GM18511 (cell line): ENCODE data around the gene NUP50.

ENCODE experiments used
- ATAC-seq: cut with Tn5 transposase; IDR thresholded peaks from one replicate; pipeline ENCODE4 v1.9.1; 2021; ENCODE audit warnings: mild to moderate bottlenecking, moderate library complexity; ENCODE audit not compliant: unreplicated experiment

The NUP50 gene, protein sequence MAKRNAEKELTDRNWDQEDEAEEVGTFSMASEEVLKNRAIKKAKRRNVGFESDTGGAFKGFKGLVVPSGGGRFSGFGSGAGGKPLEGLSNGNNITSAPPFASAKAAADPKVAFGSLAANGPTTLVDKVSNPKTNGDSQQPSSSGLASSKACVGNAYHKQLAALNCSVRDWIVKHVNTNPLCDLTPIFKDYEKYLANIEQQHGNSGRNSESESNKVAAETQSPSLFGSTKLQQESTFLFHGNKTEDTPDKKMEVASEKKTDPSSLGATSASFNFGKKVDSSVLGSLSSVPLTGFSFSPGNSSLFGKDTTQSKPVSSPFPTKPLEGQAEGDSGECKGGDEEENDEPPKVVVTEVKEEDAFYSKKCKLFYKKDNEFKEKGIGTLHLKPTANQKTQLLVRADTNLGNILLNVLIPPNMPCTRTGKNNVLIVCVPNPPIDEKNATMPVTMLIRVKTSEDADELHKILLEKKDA

DNA sequence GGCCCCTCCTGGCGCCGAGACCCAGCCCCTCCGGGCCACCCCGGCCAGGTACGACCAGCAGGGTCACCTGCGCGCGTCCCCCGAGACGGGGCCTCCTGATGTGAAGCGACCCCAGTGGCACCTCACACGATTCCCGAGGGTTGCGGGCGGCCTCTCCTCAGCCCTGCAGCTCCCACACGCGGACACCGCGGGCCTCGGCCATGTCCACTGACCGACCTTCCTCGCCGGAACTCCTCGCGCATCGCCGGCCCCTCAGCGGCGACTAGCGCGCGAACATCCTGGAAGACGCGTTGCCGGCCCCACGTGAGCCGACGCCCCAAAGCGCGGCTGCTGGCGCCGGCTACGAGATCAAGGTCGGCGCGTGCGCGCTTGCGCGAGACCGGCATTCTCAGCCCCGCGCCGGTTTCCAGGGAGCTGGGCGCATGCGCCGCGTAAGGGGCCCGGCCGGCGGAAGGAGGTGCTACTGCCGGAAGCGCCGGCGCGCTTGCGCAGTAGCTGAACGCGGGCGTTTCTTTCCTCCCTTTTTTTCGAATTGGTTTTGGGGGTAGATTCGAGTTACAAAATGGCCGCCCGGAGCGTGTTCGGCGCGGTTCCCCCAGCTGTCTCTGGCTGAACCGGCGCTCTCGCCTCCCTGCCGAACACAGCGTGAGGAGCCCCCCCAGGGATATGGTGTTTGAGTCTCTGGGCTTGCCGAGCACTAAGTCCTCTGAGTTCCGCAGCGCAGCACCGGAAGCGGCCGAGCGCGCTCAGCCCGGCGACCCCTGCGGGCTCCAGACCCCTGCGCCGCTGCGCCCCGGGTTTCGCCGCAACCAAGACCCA lies at the start of gene NUP50:
TSS of gene NUP50 (plus strand) at position 475 of the 819 bp plus-strand sequence. CDS start 4,253 bp downstream, outside the sequence.
- ATAC-seq: peak; percentile 82

DNA sequence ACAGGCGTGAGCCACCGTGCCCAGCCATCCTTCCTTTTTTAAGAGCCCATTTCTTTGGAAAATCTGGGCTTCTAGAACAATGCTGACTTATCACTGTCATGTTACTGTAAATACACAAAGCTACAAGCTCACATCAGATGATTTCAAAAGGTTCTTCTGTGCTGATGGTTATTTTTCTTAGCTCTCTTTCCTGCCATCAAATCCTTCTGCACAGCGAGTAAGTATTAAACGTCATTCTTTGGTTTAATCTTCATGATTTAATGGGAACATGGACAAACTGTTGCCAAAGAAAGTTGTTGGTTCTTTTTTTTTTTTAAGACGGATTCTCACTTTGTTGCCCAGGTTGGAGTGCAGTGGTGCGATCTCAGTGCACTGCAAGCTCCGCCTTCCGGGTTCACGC lies 43.3 kb upstream of the NUP50 start:
- ATAC-seq: no peak

DNA sequence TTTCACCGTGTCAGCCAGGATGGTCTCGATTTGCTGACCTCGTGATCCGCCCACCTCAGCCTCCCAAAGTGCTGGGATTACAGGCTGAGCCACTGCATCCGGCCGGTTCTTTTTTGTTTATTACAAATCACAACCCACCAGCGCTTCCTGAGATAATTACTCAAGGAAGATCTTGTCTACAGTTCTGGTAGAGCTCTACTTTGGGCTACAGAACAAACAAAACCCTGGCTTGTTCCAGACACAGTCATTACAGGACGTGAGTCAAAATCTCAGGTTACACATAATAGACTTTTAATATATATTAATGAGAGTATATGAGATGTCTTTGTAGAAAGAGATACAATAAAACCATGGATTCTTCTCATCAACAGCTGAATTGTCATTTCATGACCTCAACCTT lies 42.8 kb upstream of the NUP50 start:
- ATAC-seq: no peak

DNA sequence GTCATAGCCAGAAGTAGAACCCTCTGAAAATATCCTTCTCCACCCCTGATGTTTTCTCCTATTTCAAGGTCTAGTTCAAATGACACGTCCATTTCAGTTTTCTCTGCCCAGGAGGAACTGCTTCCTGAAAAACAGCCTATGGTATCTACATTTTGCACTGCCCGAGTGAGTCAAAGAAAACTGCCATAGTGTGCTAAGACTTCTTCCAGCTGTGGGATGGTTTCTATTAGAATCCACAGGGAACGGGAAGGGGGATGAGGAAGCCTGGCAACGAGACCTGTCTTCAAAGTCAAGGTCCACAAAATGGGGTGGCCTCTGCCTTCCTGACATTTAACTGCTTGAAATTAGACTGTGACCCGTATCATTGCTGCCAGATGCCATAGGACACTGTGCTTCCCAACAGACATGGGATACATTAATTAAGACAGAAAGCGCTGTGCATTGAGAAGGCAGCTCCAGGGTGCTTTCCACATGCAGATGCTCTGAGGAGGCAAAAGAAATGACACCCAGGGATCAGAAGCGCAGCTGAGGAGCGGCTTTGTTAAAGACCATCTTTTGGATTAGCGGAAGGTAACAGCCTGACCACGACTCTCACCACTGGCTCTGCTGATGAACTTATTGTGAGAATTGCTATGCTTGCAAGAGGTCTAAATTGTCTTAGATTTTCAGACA lies 39.4 kb upstream of the NUP50 start:
- ATAC-seq: no peak

DNA sequence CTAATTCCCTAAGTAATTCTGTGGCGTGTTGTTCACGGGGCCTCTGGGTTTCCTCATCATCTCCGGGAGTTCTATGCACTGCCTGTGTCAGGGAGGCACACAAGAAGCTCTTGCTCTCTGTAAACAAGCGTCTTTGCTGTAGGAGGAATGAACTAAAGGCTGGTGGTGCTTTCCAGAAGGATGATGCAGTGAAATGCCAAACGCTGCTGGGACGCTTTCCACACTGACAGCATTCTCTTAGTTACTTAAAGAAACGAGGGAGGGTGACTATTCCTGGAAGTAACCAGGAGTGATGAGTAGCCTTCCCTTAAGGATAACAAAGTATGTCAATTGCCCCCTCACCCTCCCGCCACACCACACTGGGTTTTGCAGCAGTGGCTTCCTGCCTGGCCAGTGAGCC lies 38.5 kb upstream of the NUP50 start:
- no peak for ATAC-seq

DNA sequence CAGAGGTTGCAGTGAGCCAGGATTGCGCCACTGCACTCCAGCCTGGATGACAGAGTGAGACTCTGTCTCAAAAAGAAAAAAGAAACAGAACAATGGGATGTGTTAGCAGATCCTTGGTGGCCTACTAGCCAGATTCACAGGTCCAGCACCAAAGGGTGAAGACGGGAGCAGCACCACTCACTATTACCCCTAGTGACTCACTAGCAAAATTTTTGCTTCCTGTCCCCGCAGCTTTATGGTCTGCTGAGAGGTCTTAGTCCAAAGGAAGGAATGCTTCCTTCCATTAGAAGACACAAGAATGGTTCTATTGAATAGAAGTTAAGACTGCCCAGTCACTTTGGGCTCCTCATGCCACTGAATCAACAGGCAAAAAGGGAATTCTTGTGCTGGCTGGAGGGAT lies 35.9 kb upstream of the NUP50 start:
- no peak for ATAC-seq

DNA sequence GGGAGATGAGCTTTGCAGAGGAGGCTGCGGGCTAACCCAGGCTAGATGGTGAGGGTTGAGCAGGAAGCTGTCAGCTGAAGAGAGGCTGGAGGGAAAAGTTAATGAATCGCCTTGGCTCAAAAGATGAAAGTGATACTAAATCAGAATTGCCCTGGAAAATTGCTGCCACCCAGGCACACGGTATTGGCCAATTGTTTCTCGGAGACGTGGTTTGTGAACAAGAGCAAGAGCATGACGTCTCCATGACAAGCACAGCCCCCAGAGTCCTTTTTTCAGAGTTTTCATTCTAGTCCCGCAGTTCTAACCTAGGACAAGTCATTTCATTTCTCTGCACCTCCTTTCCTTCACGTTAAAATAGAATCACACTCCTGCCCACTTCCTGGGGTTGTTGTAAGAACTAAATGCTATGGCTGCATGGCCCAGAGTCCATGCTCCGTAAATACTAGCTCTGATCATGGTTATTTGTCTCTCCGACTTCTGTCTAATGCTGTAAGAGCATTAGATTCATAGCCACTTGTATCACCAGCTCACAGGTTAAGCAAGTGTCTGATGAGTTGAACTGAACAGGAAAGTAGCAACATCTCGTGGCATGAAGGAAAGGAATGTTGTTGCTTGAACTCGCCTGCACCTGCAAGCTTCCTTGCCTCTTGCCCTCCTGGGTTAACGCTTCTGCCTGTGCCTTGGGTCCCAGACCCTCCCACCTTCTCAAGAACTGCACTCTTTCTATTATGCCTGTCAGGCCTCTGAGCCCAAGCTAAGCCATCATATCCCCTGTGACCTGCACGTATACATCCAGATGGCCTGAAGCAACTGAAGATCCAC lies 33.8 kb upstream of the NUP50 start:
- ATAC-seq: no peak

DNA sequence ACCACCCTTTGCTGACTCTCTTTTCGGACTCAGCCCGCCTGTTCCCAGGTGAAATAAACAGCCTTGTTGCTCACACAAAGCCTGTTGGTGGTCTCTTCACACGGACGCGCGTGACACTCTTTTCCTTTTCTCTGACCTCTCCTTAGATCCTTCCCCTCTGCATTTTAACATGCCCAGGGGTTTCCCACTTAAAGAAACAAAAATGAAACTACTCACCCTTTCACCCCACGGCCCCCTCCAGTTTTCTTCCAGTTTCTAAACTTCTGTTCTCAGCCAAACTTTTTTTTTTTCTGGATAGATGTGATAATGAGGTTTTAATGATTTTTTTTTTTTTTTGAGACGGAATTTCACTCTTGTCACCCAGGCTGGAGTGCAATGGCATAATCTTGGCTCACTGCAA lies 32.8 kb upstream of the NUP50 start:
- no peak for ATAC-seq

DNA sequence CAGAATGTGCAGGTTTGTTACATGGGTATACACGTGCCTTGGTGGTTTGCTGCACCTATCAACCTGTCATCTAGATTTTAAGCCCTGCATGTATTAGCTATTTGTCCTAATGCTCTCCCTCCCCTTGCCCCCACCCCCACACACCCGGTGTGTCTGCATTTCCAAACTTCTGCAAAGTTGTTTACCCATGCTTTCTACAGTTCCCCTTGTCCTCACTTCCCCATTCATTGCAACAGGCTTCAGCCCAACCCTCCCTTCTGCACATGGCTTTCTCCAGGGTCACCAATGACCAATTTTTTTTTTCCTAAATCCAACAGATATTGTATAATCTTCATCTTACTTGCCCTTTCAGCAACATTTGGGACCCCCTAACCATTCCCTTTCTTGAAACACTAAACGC lies 32.0 kb upstream of the NUP50 start:
- no peak for ATAC-seq

DNA sequence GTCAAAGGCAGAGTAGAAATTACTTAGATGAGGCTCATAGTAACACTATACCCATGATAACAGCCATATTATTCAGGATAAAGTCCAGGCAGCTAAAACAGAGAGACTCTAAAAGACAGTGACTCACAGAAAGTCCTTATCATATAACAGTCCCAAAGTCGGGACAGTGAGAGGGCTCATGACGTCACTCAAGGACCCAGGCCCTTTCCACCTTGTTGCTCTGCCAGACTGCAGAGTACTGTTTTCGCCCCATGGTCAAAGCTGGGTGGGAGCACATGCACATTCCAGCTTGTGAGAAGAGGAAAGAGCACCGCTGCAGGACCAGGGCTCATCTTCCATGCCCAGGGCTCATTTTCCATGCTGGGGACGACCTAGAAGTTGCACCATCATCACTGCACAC lies 29.4 kb upstream of the NUP50 start:
- ATAC-seq: no peak

DNA sequence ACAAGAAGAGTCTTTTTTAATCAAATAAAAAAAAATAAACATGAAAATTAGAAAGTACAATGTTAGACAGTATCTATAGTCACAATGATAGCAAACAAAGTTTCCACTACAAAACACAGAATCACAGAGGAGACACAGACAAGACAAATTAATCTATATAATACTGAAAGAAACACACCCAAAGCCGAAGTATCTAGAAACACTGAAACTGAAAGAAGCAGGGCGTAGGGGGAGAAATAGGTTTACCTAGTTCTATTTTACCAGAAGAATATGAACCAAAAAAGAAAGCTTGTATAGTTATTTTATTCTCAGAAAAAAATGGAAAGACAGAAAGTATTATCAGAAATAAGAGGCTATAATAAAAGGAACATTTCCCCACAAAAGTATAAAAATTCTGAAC lies 27.1 kb upstream of the NUP50 start:
- no peak for ATAC-seq

DNA sequence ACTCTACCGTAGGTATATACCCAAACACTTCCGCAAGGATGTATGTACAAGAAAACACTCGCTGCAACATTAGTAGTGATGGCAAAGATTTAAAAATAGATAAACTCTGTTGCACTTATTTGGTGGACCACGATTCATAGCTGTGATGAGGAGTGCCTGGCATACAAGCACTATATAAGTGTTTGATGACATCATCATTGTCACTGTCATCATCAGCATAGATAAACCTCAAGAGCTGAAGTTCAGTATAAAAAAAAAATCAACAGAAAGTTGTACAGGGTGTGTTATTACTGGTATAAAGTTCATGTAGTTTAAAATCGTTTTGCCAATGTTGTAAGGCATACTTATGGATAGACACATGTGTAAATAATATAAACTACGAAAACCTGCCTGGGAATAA lies 24.0 kb upstream of the NUP50 start:
- ATAC-seq: no peak

DNA sequence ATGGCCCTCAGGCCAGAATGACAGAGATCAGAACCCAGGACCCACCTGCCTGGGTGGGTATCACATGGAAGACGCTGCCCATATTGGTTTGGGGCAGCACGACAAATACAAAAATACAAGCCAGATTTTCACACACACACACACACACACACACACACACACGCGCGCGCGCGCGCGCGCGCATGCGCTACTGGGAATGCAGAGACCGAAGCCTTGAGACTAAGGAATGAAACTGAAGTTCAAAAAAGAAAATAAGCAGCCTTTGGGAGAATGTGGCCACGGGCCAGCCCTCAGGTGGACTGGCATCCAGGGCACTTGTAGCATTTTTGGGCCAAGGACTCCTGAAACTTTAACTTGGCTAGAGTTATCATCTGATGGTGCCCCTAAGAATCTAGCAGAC lies 21.3 kb upstream of the NUP50 start:
- no peak for ATAC-seq

DNA sequence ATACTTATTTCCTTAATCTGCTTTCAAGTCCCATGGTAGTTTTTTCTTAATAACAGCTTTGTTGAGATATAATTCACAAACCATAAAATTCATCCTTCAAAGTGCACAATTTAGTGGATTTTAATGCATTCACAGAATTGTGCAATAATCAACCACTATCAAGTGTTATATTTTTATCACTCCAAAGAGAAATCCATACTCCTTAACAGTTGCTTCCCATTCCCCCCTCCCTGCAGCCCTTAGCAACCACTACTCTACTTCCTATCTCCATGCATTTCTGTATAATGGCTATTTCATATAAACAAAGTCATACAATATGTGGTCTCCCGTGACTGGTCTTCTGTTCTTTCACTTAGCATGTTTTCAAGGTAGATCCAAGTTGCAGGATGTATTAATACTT lies 18.8 kb upstream of the NUP50 start:
- no peak for ATAC-seq

DNA sequence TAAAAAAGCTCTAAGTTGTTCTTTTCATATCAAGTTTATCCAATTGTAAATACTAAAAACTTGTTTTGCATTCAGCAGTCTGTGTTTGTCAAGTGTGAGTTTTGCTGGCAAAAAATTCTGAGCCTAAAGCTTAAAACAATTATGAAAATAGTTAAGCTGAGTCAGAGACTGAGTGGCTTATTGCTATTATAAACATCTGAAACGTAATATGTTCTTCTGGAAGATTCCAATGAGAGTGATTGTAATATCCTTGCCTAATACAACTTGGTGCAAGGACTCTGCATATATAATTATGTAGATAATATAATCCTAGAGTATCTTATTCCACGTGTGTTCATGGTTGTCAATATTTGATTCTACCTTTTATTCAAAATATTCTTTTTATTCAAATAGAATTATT lies 14.1 kb upstream of the NUP50 start:
- no peak for ATAC-seq

DNA sequence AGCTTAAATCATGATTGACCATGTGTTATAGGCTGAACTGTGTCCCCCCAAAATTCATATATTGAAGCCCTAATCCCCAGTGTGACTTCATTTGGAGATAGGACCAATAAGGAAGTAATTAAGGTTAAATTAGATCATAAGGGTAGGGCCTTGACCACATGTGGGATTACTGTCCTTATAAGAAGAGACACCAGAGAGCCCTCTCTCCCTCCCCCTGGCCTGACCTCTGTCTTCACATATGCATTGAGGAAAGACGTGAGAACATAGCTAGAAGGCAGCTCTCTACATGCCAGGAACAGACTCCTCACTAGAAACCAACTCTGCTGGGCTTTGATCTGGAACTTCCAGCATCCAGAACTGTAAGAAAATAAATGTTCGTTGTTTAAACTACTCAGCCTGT lies 13.6 kb upstream of the NUP50 start:
- no peak for ATAC-seq

DNA sequence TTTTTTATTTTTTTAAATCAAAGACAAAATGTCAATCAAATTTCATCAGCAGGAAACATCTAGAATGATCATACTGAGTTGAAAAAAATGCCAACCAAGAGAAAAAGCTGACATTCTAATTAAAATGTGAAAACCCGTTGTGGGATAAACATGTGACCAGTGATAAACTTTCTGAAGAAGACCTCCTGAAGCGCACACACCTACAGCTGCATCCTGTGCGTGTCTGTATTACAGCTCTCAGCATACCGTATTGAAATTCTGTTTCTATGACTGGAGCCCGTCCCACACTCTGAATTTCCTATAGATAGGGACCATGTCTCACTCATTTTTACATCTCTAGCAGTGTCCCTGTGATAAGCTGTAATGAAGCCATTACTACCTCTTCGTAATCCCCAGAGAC lies 12.2 kb upstream of the NUP50 start:
- ATAC-seq: no peak

DNA sequence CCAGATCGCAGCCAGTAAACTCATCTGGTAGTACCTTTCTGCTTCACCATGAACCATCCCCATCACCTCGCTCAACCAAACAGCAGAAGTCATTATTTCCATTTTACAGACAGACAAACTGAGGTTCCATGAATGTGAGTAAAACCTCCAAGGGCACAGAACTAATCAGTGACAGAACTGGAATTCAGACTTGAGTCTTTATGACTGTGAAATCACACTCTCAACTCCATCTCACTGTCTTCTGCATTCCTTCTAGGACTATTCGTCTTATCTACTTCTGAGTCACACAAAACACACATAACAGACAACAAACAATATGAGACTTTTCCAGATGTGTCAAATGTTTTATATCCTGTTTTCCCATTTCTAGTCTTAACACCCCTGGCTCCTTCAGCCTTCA lies 9.3 kb upstream of the NUP50 start:
- no peak for ATAC-seq

DNA sequence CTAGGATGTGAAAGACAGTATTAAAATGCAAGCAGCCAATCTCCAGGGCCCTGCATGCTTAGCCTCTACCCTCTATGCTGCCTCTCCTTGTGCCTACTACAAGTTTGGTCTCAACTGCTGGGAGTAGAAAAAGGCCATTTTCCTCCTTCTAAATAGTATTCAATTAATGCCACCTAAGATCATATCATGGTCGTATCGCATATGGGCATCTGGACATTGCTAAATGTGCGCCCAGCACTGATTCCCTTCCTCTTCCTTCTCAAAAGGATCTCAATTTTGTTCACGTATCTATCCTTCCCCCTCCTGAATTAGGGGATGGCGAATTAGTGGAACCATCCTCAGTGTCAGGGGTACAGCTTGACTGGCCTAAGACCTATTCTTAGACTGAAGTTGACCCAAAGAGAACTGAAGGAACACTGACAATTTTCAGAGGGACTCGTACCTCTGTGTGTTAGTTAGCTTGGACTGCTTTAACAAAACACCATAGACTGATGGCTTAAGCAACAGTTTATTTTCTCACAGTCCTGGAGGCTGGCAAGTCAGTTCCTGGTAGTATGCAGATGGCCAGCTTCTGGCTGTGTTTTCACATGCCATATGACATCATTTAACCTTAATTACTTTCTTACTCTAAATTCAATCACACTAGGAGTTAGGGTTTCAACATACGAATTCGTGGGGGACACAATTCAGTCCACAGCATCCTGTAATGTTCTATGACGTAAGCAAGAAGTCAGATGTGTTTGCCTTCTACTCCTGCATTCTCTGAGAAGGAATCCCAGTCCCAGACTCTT lies 8.5 kb upstream of the NUP50 start:
- ATAC-seq: no peak

DNA sequence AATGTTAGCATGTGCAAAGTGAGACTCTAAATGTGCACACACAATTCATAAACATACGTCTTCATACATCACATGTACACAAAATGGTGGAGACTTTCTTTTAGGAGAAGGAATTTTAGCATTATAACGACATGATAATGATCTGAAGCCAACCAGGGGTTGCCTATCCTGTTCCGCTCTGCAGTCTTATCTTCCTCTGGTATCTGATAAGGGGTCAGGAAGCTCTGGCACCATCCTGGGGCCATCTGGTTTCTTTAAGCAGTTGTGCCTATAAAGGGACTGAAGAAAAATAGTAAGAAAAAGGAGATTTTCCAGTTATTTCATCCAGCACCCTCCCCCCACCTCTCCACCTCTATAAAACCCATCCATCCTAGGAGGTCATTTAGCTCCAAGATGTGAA lies 5.8 kb upstream of the NUP50 start:
- ATAC-seq: no peak
